ENCODE data around the gene TAS2R5. TPM values are rescaled to one million over a fixed set of nuclear protein-coding genes. Genes with fewer than 3 reads are reported as not detected.
A peak's percentile ranks its signal among the peaks of the same experiment; 100 is the strongest.
"Not testable (repeated sequence)": the region's sequence is repeated elsewhere in the genome, so short reads cannot be mapped to it uniquely, and the experiment has no call there.

The TAS2R5 gene
- total RNA-seq, 6 experiments from 2014 or later, result 0.17 to 0.21 (median 0.18) TPM; not detected in 2

GRCh38 chr7:141754939-141755338 is 35.1 kb upstream of the TAS2R5 start:
- peak; percentile 30 for DNase-seq
- Mint-ChIP-seq H3K27me3 (ENCODE audit: insufficient read depth) (no peaks in the 10 kb centered on the region), H3K27ac (no peak overlapping the region), H3K36me3 (ENCODE audit: low read depth) (peaks cover 59% of the 10 kb centered on the region), H3K4me3 (no peak overlapping the region), H3K9me3 (peaks cover 35% of the 10 kb centered on the region), H3K4me1 (ENCODE audit: low read depth) (no peaks in the 10 kb centered on the region)
- TF ChIP-seq CTCF (IDR thresholded peaks at IDR 0.05), result peak; percentile 76

- H3K27me3 Mint-ChIP-seq (ENCODE audit: insufficient read depth), result no peaks in the 10 kb centered on the region
- H3K27ac Mint-ChIP-seq, result no peak within 1 kb of the TSS
- H3K36me3 Mint-ChIP-seq (ENCODE audit: low read depth), result peaks cover 16% of the 10 kb centered on the region; the same call in 1 of the 2 replicates
- no peak for DNase-seq
- no peaks in the 10 kb centered on the region for H3K9me3 Mint-ChIP-seq
- TF ChIP-seq CTCF (IDR thresholded peaks at IDR 0.05), result no peak
- H3K4me1 Mint-ChIP-seq (ENCODE audit: low read depth), result no peaks in the 10 kb centered on the region
- no peak within 1 kb of the TSS for H3K4me3 Mint-ChIP-seq
These were observed 26.2 kb upstream of the TAS2R5 start, which contains the start of gene TAS2R3 for GRCh38 chr7:141763797-141764196. TAS2R3 (plus strand) TSS chr7:141764097; CDS start chr7:141764159, 62 bp downstream.

- H3K27me3 Mint-ChIP-seq (ENCODE audit: insufficient read depth); H3K36me3 Mint-ChIP-seq (ENCODE audit: low read depth); DNase-seq; H3K9me3 Mint-ChIP-seq; H3K27ac Mint-ChIP-seq; H3K4me3 Mint-ChIP-seq; H3K4me1 Mint-ChIP-seq (ENCODE audit: low read depth): not testable (repeated sequence)
These were observed 19.9 kb upstream of the TAS2R5 start for GRCh38 chr7:141770083-141770583.

- no peak within 1 kb of the TSS for H3K27ac Mint-ChIP-seq
- TF ChIP-seq CTCF (IDR thresholded peaks at IDR 0.05), result no peak
- no peaks in the 10 kb centered on the region for H3K4me1 Mint-ChIP-seq (ENCODE audit: low read depth)
- peaks cover 8% of the 10 kb centered on the region for H3K36me3 Mint-ChIP-seq (ENCODE audit: low read depth)
- H3K9me3 Mint-ChIP-seq, result no peaks in the 10 kb centered on the region
- no peak within 1 kb of the TSS for H3K4me3 Mint-ChIP-seq
- no peak for DNase-seq
- H3K27me3 Mint-ChIP-seq (ENCODE audit: insufficient read depth), result peaks cover 1% of the 10 kb centered on the region
These were observed 13.6 kb upstream of the TAS2R5 start, which contains the start of gene TAS2R4 for GRCh38 chr7:141776374-141776773. TAS2R4 (plus strand) TSS chr7:141776674; CDS start chr7:141778489, 1,815 bp downstream.

- Mint-ChIP-seq H3K4me3 (no peak overlapping the region), H3K27ac (no peak overlapping the region), H3K4me1 (ENCODE audit: low read depth) (no peaks in the 10 kb centered on the region), H3K27me3 (ENCODE audit: insufficient read depth) (no peaks in the 10 kb centered on the region), H3K36me3 (ENCODE audit: low read depth) (no peaks in the 10 kb centered on the region), H3K9me3 (no peaks in the 10 kb centered on the region)
- DNase-seq, result peak; percentile 39
- TF ChIP-seq CTCF (IDR thresholded peaks at IDR 0.05), result peak; percentile 86
These were observed 4.1 kb upstream of the TAS2R5 start for GRCh38 chr7:141785706-141786552.

GRCh38 chr7:141788296-141788695 is 1.7 kb upstream of the TAS2R5 start:
- H3K27me3 Mint-ChIP-seq (ENCODE audit: insufficient read depth), result no peaks in the 10 kb centered on the region
- TF ChIP-seq CTCF (IDR thresholded peaks at IDR 0.05), result no peak
- no peaks in the 10 kb centered on the region for H3K9me3 Mint-ChIP-seq
- H3K4me1 Mint-ChIP-seq (ENCODE audit: low read depth), result no peaks in the 10 kb centered on the region
- DNase-seq, result no peak
- H3K36me3 Mint-ChIP-seq (ENCODE audit: low read depth), result no peaks in the 10 kb centered on the region
- H3K4me3 Mint-ChIP-seq, result no peak overlapping the region
- no peak overlapping the region for H3K27ac Mint-ChIP-seq

All from HFFc6 (cell line).